Transverse colon (tissue), 3 donors: ENCODE measurements around the gene MAD2L1BP.

Source experiments
- EP300 ChIP-seq: sonication (generic); formaldehyde crosslinking; IDR thresholded peaks from one replicate; pipeline ENCODE4 v1.6.1; 2017; ENCODE audit warnings: antibody characterized with exemption, low read depth
- POLR2A ChIP-seq: fragments of 450-650 bp; IDR thresholded peaks from one replicate; pipeline ENCODE4 v1.6.1; 2016; ENCODE audit warnings: antibody characterized with exemption, mild to moderate bottlenecking, moderate library complexity
- TF ChIP-seq, protein P1 (sequence below), 5 experiments: fragments of 200-600 bp in 3 of 5; fragments of 450-650 bp in 2 of 5; sonication (generic) in 3 of 5; IDR thresholded peaks; 1 replicate in 2 of 5; 2 replicates in 3 of 5; pipeline ENCODE4 v1.5.1; 2016 to 2017; ENCODE audit warnings: antibody characterized with exemption in 5 of 5, inconsistent platforms in 3 of 5, mild to moderate bottlenecking in 2 of 5, moderate library complexity in 1 of 5

DNA sequence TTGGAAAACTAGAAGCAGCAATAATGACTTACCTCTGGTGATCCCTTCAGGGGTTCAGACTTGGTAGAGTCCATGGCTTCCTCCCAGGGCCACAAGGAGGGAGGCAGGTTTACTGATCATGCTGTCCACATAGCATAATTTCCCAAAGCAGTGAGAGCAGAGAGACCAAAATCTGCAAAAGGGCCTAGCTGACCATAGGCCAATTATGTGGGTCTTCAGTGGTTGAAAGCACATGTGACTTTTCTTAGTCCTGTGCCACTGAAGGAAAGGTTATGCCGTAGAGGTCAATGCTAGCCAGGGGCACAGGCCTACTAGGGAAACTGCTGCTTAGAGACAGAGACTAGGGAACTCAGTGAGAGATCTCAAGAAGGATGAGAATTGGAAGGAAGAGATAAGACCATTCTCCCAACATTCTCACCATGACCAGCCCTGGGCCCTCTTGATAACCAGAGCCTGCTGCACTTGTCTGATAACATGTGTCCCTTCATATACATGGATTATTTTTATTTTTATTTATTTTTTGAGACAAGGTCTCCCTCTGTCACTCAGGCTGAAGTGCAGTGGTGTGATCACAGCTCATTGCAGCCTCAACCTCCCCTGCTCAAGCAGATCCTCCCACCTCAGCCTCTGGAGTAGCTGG, 4.5 kb upstream of the MAD2L1BP start:
- TF ChIP-seq, protein P1, sequence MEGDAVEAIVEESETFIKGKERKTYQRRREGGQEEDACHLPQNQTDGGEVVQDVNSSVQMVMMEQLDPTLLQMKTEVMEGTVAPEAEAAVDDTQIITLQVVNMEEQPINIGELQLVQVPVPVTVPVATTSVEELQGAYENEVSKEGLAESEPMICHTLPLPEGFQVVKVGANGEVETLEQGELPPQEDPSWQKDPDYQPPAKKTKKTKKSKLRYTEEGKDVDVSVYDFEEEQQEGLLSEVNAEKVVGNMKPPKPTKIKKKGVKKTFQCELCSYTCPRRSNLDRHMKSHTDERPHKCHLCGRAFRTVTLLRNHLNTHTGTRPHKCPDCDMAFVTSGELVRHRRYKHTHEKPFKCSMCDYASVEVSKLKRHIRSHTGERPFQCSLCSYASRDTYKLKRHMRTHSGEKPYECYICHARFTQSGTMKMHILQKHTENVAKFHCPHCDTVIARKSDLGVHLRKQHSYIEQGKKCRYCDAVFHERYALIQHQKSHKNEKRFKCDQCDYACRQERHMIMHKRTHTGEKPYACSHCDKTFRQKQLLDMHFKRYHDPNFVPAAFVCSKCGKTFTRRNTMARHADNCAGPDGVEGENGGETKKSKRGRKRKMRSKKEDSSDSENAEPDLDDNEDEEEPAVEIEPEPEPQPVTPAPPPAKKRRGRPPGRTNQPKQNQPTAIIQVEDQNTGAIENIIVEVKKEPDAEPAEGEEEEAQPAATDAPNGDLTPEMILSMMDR (IDR thresholded peaks at IDR 0.05), result no peak
- TF ChIP-seq EP300, result no peak
- TF ChIP-seq POLR2A, result no peak
